GM20000 (cell line): ENCODE results near the gene NSUN5.
"Not testable (repeated sequence)": the region's sequence is repeated elsewhere in the genome, so short reads cannot be mapped to it uniquely, and the experiment has no call there.

Experiments used
- DNase-seq: peaks from one replicate; pipeline ENCODE4 v3.0.0; 2012; ENCODE audit warnings: low spot score
- CTCF ChIP-seq: IDR thresholded peaks from 2 replicates; pipeline ENCODE4 v1.5.1; 2012; ENCODE audit warnings: mild to moderate bottlenecking, control low read depth; ENCODE audit errors: extremely low read depth, missing control alignments

Gene NSUN5

DNA sequence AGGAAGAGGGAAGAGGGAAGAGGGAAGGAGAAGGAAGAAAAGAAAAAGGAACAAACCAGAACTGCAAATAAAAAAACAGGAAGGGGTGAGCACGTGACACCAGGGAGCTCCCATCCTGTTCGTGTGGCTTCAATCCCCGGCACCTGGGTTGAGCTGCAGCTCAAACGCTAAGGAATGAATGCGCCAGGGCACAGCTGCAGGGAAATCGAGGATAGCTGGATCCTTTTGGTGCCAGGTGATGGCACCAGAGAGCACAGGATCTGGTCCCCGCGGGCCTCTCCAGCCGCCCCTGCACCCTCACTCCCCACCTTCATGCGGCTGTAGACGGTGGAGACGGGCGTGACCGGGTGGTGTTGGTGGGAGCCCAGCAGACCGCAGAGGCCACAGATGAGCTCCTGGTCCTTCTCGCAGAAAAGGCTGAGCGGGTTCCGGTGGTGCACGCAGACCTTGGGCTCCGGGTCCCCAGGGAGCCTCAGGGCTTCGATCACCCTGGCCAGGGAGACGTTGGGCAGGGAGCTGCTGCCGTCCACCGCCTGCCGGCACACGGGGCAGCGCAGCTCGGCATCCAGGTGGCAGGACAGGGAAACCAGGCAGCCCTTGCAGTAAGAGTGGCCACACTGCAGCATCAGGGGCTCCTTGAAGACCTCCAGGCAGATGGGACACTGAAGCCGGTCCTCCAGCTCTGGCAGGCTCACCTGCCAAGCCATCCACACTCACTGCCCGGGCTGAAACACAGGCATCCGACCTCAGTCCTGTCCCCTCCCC lies 15.6 kb upstream of the NSUN5 start:
- peak; percentile 55 for TF ChIP-seq CTCF
- peak; percentile 88 for DNase-seq

GRCh38 chr7:73323434-73324080 lies 14.9 kb upstream of the NSUN5 start:
- not testable (repeated sequence) for DNase-seq

GRCh38 chr7:73320009-73320408 lies 11.4 kb upstream of the NSUN5 start:
- not testable (repeated sequence) for DNase-seq

DNA sequence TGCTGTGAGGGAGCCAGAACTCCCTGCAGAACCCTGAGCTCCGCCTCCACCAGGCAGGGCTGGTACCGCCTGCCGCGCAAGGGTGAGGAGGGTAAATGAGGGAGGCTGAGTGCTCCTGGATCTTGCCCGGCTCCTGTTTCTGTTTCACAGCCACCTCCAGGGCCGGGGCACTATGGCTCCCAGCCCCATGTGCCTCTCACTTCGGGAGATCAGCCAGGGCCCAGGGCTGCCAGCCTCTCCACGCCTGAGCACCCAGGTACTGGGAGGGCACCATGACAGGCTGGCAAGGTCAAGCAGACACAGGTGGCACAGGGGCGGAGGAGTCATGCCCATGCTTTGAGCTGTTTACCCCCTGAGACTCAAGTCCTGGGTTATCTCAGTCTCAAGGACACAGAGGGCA lies 10.9 kb upstream of the NSUN5 start:
- DNase-seq: not testable (repeated sequence)

DNA sequence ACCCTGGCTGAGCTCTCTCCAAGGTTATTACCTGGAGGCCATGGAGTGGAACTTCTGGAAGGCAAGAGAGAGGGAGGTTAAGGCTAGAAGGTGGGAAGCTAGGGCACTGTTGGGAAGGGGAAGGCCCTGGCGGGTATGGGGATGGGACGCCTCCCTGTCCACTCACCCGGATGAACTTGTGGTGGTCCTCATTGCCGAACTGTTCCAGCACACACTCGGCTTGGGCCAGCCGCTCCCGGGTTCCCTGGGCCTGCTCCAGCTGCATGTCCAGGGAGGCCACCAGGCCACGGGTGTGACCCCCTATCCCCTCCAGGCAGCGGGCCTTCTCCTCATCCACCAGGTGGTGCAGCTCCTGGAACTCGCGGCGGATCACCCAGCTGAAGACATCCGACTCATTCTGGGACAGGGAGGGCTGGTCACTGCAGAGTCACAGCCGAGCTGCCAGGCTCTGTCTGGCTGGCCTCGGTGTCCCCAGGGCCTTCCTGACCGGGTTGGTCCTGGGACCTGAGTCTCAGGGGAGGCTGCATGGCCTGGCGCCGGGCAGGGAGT lies 10.1 kb upstream of the NSUN5 start:
- not testable (repeated sequence) for DNase-seq

GRCh38 chr7:73316521-73316920 lies 7.9 kb upstream of the NSUN5 start:
- DNase-seq: no peak
- TF ChIP-seq CTCF: no peak

DNA sequence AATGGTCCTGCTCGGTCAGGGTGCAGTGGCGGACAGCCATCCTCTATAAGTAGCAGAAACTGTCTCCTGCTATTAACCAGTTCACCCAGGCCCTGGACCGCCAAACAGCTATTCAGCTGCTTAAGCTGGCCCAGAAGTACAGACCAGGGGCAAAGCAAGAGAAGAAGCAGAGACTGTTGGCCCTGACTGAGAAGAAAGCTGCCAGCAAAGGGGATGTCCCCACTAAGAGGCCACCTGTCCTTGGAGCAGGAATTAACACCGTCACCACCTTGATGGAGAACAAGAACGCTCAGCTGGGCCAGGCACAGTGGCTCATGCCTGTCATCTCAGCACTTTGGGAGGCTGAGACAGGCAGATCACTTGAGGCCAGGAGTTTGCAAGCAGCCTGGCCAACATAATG lies 5.6 kb upstream of the NSUN5 start:
- no peak for TF ChIP-seq CTCF
- DNase-seq: no peak

DNA sequence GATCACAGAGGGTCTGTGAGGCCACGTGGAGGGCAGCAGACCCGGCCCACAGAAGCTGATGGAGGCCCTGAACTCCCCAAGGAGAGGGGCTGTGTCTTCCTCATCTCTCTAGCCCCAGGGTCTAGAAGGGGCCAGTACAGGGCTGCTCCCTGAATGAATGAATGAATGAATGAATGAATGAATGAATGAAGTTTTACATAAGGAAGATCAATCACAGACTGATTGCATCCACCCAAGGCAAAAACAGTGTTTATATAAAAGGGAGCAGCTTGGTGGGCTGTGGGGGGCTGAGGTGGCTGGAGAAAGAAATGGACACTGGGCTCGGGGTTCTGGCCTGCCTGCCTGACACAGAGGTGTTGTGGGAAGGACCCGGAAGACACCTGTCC lies 4.9 kb upstream of the NSUN5 start:
- no peak for DNase-seq
- TF ChIP-seq CTCF: no peak

DNA sequence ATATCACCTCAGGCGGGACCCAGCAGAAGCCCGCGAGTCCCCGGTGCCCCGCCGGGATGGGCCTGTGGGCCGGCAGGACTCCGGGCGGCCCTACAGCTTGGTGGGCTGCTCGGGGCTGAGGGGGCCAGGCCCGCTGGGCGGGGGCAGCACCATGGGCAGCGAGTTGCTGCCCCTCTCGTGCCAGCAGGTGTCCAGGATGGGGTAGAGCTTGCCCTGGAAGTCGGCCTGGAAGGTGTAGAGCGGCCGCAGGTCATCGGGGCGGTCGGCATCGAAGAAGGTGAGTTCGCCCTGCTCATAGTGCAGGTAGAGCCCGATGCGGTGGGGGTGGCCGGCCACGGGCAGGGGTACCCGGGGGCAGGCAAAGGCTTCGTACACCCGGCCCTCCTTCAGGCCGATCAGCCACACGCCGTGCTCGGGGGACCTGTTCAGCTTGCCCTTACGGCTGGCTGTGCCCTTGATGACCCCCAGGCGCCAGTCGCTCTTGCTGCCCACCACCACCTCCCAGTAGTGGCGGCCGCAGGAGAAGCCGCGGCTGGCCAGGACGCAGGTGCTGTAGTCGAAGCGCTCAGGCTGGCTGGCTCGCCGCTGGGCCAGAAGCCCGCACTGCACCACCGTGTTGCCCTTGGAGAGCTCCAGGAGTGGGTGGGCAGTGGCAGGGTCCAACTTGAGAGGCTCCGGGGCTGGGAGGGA lies 4.3 kb upstream of the NSUN5 start:
- DNase-seq: no peak
- no peak for TF ChIP-seq CTCF

GRCh38 chr7:73311421-73311820 lies 2.8 kb upstream of the NSUN5 start:
- DNase-seq: not testable (repeated sequence)
